SK-N-SH treated with all-trans-retinoic acid at 6 μM for 48 hours (cell line): Measurements from ENCODE around the gene REN.

Source experiments
- ATAC-seq: fragments of 200-7000 bp; cut with Tn5 transposase; 3 replicates; pipeline ENCODE4 v1.9.1; 2020; ENCODE audit warnings: mild to moderate bottlenecking, moderate library complexity
- ARNTL ChIP-seq: fragments of 450-650 bp; formaldehyde crosslinking; IDR thresholded peaks from 2 replicates; pipeline ENCODE4 v1.5.0; 2020; ENCODE audit warnings: low read depth, mild to moderate bottlenecking, moderate library complexity, borderline replicate concordance
- BACH2 ChIP-seq: fragments of 250-450 bp; sonication (Bioruptor Pico); IDR thresholded peaks from 2 replicates; pipeline ENCODE4 v1.9.0; 2021; ENCODE audit warnings: mild to moderate bottlenecking, borderline replicate concordance
- CSDC2 ChIP-seq: fragments of 250-450 bp; sonication (Bioruptor Pico); IDR thresholded peaks from 2 replicates; pipeline ENCODE4 v1.5.0; 2020; ENCODE audit warnings: mild to moderate bottlenecking, moderate library complexity
- ESRRG ChIP-seq: fragments of 250-450 bp; sonication (Bioruptor Pico); IDR thresholded peaks from 2 replicates; pipeline ENCODE4 v1.6.1; 2021; ENCODE audit warnings: mild to moderate bottlenecking
- ISL1 ChIP-seq: fragments of 250-450 bp; sonication (Bioruptor Pico); IDR thresholded peaks from 2 replicates; pipeline ENCODE4 v2.1.2; 2022; ENCODE audit warnings: mild to moderate bottlenecking, moderate library complexity
- OSR1 ChIP-seq: fragments of 250-450 bp; sonication (Bioruptor Pico); IDR thresholded peaks from 2 replicates; pipeline ENCODE4 v1.8.0; 2022; ENCODE audit warnings: moderate library complexity, mild to moderate bottlenecking, inconsistent platforms
- PATZ1 ChIP-seq: fragments of 250-450 bp; sonication (Bioruptor Pico); IDR thresholded peaks from 2 replicates; pipeline ENCODE4 v1.8.0; 2020; ENCODE audit warnings: mild to moderate bottlenecking, moderate library complexity, borderline replicate concordance
- POU6F1 ChIP-seq: fragments of 250-450 bp; sonication (Bioruptor Pico); IDR thresholded peaks from 2 replicates; pipeline ENCODE4 v1.8.0; 2021; ENCODE audit warnings: low read depth, mild to moderate bottlenecking, moderate library complexity, borderline replicate concordance
- SNAI2 ChIP-seq: fragments of 250-450 bp; sonication (Bioruptor Pico); IDR thresholded peaks from 2 replicates; pipeline ENCODE4 v1.5.0; 2020; ENCODE audit warnings: mild to moderate bottlenecking, moderate library complexity
- TCF4 ChIP-seq: fragments of 250-450 bp; sonication (Bioruptor Pico); IDR thresholded peaks from 2 replicates; pipeline ENCODE4 v1.8.0; 2021; ENCODE audit warnings: mild to moderate bottlenecking, moderate library complexity, borderline replicate concordance
- TOX ChIP-seq: fragments of 250-450 bp; sonication (Bioruptor Pico); IDR thresholded peaks from 2 replicates; pipeline ENCODE4 v1.8.0; 2021; ENCODE audit warnings: mild to moderate bottlenecking, moderate library complexity, borderline replicate concordance
- ZC3H10 ChIP-seq: fragments of 250-450 bp; sonication (Bioruptor Pico); IDR thresholded peaks from 2 replicates; pipeline ENCODE4 v1.5.1; 2021; ENCODE audit warnings: mild to moderate bottlenecking, moderate library complexity
- ZFP3 ChIP-seq: fragments of 250-450 bp; sonication (Bioruptor Pico); IDR thresholded peaks from 2 replicates; pipeline ENCODE4 v1.5.0; 2020; ENCODE audit warnings: mild to moderate bottlenecking, moderate library complexity
- ZFP30 ChIP-seq: fragments of 450-650 bp; formaldehyde crosslinking; IDR thresholded peaks from 2 replicates; pipeline ENCODE4 v1.5.0; 2022; ENCODE audit warnings: mild to moderate bottlenecking, moderate library complexity
- ZNF565 ChIP-seq: fragments of 450-650 bp; formaldehyde crosslinking; conservative IDR thresholded peaks from 2 replicates; pipeline ENCODE4 v1.5.0; 2020; ENCODE audit warnings: low read depth, mild to moderate bottlenecking, moderate library complexity
- ZNF70 ChIP-seq: fragments of 450-650 bp; formaldehyde crosslinking; IDR thresholded peaks from 2 replicates; pipeline ENCODE4 v1.5.0; 2020; ENCODE audit warnings: mild to moderate bottlenecking, moderate library complexity
- ZNF8 ChIP-seq: fragments of 450-650 bp; formaldehyde crosslinking; IDR thresholded peaks from 2 replicates; pipeline ENCODE4 v1.5.0; 2020; ENCODE audit warnings: mild to moderate bottlenecking, moderate library complexity
- TF ChIP-seq, protein P1 (sequence below): fragments of 250-450 bp; sonication (Bioruptor Pico); IDR thresholded peaks from 2 replicates; pipeline ENCODE4 v1.5.0; 2020; ENCODE audit warnings: mild to moderate bottlenecking, moderate library complexity
- TF ChIP-seq, protein P2 (sequence below): fragments of 250-450 bp; sonication (Bioruptor Pico); IDR thresholded peaks from 2 replicates; pipeline ENCODE4 v1.5.1; 2020; ENCODE audit warnings: low read depth, mild to moderate bottlenecking, moderate library complexity

Gene REN

DNA sequence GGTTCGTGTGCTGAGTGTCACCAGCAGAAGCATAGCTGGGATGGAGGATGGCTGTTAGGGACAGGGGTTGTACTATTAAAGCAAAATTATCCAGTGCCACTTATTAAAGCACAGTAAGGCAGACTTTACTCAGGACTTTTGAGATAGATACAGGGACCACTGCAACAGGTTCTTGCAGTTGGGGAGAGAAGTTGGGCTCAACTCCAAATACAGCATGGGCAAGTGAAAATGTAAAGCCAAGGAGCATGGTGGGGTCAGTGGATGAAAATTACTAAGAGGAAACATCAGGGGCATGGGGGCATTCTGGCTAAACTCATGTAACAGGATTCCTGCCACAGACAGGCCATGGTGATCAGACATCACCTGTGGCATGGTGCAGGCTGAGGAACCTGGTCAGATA, 15.0 kb upstream of the REN start:
- TF ChIP-seq ZFP30 (CRISPR knock-in tag) (no peak), TOX (CRISPR knock-in tag) (no peak), TCF4 (CRISPR knock-in tag) (no peak), OSR1 (CRISPR knock-in tag) (no peak), ZNF565 (CRISPR knock-in tag) (no peak), POU6F1 (CRISPR knock-in tag) (no peak), ISL1 (no peak), ZNF70 (CRISPR knock-in tag) (no peak), CSDC2 (CRISPR knock-in tag) (no peak), ZC3H10 (no peak), ZNF8 (CRISPR knock-in tag) (no peak)
- no peak for ATAC-seq

DNA sequence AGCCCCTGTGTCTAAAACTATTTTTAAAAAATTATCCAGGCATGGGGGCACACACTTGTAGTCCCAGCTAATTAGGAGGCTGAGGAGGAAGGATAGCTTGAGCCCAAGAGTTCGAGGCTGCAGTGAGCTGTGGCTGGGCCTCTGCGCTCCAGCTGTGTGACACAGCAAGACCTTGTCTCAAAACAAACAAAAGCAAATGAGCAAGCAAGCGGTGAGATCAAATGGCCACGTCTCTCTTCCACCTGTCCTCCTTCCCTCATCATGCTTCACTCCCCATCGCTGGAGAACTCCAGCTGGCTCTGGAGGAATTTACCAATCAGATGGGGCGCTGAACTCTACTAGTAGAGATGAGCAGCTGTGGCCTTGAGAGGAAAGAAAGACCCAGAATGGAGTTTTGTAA, 14.0 kb upstream of the REN start:
- TF ChIP-seq ZFP3 = no peak
- no peak for TF ChIP-seq ZNF70 (CRISPR knock-in tag)
- no peak for TF ChIP-seq ZFP30 (CRISPR knock-in tag)
- no peak for TF ChIP-seq PATZ1 (CRISPR knock-in tag)
- TF ChIP-seq ZC3H10 = no peak
- TF ChIP-seq ISL1 = no peak
- no peak for TF ChIP-seq BACH2 (CRISPR knock-in tag)
- no peak for TF ChIP-seq ZNF565 (CRISPR knock-in tag)
- no peak for TF ChIP-seq ARNTL (CRISPR knock-in tag)
- no peak for TF ChIP-seq SNAI2 (CRISPR knock-in tag)

DNA sequence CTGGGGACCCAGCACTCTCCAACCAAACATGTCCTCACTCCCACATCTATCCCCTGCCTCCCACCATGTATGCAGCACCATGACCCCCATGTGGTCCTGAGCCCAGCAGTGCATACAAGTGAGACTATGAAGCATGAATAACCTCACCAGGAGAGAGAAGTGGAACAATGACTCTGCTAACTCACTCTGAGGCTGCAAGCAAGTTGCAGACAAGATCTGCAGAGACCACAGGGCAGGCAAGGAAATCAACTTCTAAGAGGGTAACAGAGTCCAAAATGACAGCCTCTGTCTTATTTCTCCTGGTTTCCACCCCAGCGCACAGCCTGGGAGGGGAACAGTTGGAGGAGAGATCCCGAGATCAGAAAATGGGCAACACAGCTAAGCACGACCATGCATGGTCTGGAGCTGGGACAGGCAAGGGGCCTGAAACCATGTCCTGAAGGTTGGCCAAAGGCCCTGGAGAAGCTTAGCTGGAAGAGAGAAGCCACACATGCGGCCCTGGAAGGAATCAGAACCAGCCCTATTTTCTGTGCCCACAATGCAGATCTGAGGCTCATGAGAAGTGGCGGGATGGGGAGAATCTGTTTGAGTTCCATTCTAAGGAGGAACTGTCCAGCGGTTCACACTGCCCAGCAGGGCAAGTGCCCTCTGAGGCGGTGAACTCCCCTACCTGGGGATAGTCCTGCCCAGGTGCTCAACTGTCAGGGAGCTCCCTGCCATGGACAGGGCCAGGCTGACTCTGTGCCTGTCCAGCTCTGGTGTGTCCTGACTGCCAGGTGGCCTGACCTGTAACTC, 12.5 kb upstream of the REN start:
- TF ChIP-seq, protein P1, sequence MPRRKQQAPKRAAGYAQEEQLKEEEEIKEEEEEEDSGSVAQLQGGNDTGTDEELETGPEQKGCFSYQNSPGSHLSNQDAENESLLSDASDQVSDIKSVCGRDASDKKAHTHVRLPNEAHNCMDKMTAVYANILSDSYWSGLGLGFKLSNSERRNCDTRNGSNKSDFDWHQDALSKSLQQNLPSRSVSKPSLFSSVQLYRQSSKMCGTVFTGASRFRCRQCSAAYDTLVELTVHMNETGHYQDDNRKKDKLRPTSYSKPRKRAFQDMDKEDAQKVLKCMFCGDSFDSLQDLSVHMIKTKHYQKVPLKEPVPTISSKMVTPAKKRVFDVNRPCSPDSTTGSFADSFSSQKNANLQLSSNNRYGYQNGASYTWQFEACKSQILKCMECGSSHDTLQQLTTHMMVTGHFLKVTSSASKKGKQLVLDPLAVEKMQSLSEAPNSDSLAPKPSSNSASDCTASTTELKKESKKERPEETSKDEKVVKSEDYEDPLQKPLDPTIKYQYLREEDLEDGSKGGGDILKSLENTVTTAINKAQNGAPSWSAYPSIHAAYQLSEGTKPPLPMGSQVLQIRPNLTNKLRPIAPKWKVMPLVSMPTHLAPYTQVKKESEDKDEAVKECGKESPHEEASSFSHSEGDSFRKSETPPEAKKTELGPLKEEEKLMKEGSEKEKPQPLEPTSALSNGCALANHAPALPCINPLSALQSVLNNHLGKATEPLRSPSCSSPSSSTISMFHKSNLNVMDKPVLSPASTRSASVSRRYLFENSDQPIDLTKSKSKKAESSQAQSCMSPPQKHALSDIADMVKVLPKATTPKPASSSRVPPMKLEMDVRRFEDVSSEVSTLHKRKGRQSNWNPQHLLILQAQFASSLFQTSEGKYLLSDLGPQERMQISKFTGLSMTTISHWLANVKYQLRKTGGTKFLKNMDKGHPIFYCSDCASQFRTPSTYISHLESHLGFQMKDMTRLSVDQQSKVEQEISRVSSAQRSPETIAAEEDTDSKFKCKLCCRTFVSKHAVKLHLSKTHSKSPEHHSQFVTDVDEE (CRISPR knock-in tag) = no peak
- TF ChIP-seq, protein P2, sequence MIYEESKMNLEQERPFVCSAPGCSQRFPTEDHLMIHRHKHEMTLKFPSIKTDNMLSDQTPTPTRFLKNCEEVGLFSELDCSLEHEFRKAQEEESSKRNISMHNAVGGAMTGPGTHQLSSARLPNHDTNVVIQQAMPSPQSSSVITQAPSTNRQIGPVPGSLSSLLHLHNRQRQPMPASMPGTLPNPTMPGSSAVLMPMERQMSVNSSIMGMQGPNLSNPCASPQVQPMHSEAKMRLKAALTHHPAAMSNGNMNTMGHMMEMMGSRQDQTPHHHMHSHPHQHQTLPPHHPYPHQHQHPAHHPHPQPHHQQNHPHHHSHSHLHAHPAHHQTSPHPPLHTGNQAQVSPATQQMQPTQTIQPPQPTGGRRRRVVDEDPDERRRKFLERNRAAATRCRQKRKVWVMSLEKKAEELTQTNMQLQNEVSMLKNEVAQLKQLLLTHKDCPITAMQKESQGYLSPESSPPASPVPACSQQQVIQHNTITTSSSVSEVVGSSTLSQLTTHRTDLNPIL = no peak
- no peak; the same call in 2 of the 3 replicates for ATAC-seq

More for the DNA sequence above, 14.0 kb upstream of the REN start:
- ATAC-seq = no peak

DNA sequence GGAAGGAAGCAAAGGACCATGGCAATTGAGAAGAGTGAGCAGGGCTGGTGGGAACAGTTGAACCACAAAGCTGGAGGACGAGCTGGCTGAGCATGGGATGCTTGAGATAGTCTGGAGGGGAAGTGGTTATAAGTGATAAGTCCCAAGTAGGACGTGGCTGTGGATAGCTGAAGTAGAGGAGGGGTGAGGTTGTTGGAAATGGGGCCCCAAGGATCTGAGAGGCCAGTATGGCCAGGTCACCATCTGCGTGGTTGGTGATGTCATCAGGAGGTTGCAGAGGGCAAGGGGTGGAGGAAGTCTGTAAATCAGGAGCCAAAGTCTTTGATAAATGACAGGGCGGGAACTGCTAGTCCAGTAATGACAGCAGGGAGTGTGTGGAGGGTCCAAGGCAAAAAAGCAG, 11.0 kb upstream of the REN start:
- TF ChIP-seq ZFP3 (no peak), PATZ1 (CRISPR knock-in tag) (no peak), CSDC2 (CRISPR knock-in tag) (no peak), ESRRG (no peak)
- TF ChIP-seq, protein P1 (CRISPR knock-in tag) = no peak
- no peak for ATAC-seq
